CD4-positive, alpha-beta T cell treated with Interleukin-10 for 1 hour (primary cell): ENCODE data around the gene C5orf34.
"Not testable (repeated sequence)": the region's sequence is repeated elsewhere in the genome, so short reads cannot be mapped to it uniquely, and the experiment has no call there.

Experiments
- DNase-seq: peaks from one replicate; pipeline ENCODE4 v3.0.0-alpha.2; 2020

The C5orf34 gene

DNA sequence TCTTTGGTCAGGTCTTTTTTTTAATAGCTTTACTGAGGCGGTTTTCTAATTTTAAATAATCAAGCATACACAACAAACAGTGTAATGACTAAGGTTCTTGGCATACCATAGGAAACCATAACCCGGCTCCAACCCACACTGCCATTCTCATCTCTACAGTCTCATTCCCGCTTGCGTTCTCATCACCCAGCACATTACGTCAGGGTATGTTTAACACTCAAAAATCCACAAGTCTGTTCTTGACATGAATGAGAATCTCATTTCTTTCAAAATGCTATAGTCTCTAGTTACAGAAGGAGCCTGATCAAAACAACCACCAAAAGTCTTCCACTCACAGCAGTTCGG lies 505 bp downstream of the C5orf34 start:
- no peak for DNase-seq

GRCh38 chr5:43514025-43514424 lies 923 bp downstream of the C5orf34 start:
- DNase-seq, result peak; percentile 1

DNA sequence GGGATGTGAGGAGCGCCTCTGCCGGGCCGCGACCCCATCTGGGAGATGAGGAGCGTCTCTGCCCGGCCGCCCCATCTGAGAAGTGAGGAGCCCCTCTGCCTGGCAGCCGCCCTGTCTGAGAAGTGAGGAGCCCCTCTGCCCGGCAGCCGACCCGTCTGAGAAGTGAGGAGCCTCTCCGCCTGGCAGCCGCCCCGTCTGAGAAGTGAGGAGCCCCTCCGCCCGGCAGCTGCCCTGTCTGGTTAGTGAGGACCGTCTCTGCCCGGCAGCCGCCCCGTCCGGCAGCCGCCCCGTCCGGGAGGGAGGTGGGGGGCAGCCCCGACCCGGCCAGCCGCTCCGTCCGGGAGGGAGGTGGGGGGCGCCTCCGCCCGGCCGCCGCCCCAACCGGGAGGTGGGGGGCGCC lies 3.9 kb downstream of the C5orf34 start:
- DNase-seq, result not testable (repeated sequence)

DNA sequence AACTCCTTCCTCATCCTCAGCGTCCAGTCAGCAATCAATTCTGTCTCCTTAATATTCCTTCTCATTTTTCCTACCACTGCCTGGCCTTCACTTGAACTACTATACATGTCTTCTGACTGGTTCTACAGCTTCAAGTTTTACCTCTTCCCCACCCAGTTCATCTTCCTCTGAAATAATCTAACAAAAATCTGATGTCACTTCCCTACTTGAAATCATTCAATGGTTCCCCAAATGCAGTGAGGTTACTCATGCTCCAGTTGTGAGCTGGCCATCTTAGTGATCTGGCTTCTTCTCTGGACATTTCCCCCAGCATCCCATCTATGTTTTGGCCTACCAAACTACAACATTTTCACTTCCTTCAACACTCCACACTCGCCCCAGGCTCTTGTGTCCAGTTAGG lies 16.4 kb downstream of the C5orf34 start:
- no peak for DNase-seq

- peak; percentile 8 for DNase-seq
These were observed 17.4 kb downstream of the C5orf34 start for GRCh38 chr5:43497311-43498104.

DNA sequence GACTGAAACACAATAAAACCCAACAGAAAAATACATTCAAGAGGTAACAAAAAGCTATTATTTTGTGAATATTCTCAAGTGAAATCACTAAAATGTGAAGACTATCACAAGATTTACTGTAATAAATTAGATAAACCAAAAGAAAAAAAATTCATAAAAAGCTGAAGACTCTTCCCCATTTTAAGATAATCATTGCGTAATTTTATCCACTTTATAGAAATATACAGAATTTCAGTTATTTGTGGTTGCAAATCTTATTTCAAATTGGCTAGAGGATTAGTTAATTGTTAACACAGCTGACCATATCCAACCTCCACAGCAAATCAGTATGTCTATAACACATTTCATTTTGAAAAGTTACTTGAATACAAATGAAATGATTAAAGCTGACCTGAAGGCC lies 23.6 kb downstream of the C5orf34 start:
- no peak for DNase-seq

- no peak for DNase-seq
These were observed 28.6 kb downstream of the C5orf34 start for GRCh38 chr5:43486353-43486752.

DNA sequence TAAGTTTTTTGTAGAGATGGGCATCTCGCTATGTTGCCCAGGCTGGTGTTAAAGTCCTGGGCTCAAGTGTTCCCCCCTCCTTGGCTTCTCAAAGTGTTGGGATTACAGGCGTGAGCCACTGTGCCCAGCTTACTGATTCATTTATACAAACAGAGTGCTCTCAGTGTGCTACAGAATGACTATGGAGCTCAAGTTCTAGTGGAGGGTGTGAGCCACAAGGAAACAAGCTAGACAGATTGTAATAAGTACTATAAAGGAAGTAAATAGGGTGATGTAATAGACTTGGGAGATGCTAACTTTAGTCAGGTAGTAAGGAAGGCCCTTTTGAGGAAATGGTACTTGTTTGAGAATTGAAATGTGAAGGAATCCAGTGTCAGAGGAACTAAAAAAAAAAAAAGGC lies 29.5 kb downstream of the C5orf34 start:
- DNase-seq, result no peak

GRCh38 chr5:43484106-43484849 lies 30.7 kb downstream of the C5orf34 start:
- DNase-seq, result peak; percentile 89

GRCh38 chr5:43483298-43484105 lies 31.4 kb downstream of the C5orf34 start, which contains the start of gene TMEM267:
Gene TMEM267, minus strand, starts transcription at chr5:43483865. Its CDS starts 29,896 bp downstream, at chr5:43453969.
- DNase-seq, result peak; percentile 90

DNA sequence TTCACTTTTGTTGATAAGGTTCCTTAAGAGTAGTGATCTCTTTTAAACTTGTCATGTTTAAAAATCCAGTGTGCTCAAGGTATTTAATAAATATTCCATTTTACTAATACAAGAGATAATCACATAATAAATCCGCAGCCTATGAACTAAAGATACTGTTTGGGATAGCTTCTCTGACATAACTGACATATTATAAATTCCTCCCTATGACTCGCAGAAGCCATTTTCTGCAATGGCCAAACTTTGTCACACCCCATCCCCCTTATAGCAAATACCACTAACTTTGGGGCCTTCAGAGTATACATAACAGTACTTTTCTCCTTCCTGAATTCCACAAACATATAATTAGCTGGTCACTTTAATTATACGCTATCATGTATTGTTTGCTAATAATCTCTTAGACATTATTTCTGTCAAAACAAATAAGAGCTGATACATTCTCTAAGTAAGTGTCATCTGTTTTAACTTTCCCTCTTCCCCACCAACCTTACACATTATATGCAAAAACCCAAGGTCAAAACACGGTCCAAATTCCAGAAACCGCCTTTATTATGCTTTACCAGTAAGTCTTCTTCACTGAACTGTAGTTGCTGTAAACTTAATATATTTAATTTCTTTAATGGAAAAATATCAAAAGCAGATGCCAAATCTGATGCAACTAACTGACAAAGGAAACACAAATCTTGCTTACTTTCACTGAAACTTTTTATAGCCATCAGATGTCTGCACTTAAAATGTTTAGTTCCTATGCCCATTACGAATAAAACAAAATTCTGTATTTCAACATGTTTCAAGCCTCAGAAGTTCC lies 32.3 kb downstream of the C5orf34 start:
- DNase-seq, result no peak

- DNase-seq, result no peak
These were observed 45.1 kb downstream of the C5orf34 start for GRCh38 chr5:43469671-43470391.

- DNase-seq, result no peak
These were observed 47.8 kb downstream of the C5orf34 start for GRCh38 chr5:43467100-43467499.

DNA sequence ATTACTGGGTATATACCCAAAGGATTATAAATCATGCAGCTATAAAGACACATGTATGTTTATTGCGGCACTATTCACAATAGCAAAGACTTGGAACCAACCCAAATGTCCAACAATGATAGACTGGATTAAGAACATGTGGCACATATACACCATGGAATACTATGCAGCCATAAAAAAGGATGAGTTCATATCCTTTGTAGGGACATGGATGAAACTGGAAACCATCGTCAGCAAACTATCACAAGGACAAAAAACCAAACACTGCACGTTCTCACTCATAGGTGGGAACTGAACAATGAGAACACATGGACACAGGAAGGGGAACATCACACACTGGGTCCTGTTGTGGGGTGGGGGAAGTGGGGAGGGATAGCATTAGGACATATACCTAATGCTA lies 49.5 kb downstream of the C5orf34 start:
- not testable (repeated sequence) for DNase-seq

DNA sequence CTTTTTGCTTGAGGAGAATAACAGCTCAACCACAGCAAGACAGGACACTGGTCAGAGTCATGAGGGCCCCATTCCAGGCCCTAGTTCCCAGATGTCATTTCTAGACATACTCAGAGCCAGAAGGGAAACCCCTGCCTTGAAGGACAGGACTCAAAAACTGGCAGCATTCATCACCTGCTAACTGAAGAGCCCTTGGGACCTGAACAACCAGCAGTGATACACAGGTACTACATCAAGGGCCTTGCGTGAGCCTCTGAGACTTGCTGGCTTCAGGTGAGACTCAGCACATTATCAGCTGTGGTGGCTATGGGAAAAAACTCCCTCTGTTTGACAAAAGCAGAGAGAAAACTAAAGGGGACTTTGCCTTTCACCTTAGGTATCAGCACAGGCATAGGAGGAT lies 53.9 kb downstream of the C5orf34 start:
- no peak for DNase-seq

- no peak for DNase-seq
These were observed 58.4 kb downstream of the C5orf34 start for GRCh38 chr5:43456556-43456955.

GRCh38 chr5:43441575-43441974 lies 73.4 kb downstream of the C5orf34 start:
- not testable (repeated sequence) for DNase-seq

DNA sequence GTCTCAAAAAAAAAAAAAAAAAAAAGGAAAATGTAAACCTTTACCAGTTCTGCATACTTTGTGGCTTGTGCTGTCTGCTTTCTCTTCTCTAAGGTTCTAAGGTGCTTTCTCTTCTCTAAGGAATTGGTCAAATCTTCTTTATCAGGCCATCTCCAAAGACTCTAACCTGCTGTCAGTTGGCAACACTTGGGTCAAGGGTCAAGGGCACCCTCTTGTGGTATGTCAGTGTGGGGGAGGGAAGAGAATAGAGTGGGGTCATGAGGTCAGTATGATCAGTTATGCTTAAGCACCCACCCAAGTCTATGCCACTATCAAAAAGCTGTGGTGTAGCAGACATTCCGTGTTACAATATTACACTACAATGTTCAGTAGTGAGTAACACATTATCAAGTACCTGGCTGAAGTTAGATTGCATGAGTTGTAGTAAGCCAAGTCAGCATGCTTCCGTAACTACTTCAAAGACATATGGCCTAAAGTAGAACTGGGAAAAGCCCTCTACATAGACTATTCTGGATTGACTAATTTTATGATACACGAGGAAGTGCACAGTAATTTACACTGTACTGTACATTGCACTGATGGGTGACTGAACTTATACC lies 77.8 kb downstream of the C5orf34 start:
- DNase-seq, result no peak
